ENCODE results near the gene KCP.

DNA sequence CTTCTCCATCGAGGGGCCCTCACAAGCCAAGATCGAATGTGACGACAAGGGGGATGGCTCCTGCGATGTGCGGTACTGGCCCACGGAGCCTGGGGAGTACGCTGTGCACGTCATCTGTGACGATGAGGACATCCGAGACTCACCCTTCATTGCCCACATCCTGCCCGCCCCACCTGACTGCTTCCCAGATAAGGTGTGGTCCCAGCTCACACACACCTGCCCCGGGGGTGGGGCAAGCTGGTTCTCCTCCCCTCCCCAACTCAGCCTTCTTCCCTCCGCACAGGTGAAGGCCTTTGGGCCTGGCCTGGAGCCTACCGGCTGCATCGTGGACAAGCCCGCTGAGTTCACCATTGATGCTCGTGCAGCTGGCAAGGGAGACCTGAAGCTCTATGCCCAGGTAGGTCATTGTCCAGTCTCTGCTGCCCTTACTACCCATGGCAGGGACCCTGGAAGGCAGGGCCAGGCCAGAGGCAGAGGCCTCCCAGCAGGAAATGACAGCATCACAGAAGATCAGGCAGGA, 69.3 kb downstream of the KCP start:
- TF ChIP-seq, protein P1, sequence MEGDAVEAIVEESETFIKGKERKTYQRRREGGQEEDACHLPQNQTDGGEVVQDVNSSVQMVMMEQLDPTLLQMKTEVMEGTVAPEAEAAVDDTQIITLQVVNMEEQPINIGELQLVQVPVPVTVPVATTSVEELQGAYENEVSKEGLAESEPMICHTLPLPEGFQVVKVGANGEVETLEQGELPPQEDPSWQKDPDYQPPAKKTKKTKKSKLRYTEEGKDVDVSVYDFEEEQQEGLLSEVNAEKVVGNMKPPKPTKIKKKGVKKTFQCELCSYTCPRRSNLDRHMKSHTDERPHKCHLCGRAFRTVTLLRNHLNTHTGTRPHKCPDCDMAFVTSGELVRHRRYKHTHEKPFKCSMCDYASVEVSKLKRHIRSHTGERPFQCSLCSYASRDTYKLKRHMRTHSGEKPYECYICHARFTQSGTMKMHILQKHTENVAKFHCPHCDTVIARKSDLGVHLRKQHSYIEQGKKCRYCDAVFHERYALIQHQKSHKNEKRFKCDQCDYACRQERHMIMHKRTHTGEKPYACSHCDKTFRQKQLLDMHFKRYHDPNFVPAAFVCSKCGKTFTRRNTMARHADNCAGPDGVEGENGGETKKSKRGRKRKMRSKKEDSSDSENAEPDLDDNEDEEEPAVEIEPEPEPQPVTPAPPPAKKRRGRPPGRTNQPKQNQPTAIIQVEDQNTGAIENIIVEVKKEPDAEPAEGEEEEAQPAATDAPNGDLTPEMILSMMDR (IDR thresholded peaks at IDR 0.05), result no peak
- TF ChIP-seq MXI1 (IDR thresholded peaks at IDR 0.05; ENCODE audit: low read depth, low read length), result no peak
- TF ChIP-seq, protein P2, sequence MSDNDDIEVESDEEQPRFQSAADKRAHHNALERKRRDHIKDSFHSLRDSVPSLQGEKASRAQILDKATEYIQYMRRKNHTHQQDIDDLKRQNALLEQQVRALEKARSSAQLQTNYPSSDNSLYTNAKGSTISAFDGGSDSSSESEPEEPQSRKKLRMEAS (IDR thresholded peaks at IDR 0.05; ENCODE audit: low read depth), result no peak
- TF ChIP-seq RCOR1 (IDR thresholded peaks at IDR 0.05; ENCODE audit: low read length), result no peak
- TF ChIP-seq TAF1 (IDR thresholded peaks at IDR 0.05; ENCODE audit: borderline replicate concordance, low read depth, low read length), result no peak
- no peak for TF ChIP-seq NFIC (IDR thresholded peaks at IDR 0.05; ENCODE audit: borderline replicate concordance)
- no peak for TF ChIP-seq SMC3 (IDR thresholded peaks at IDR 0.05; ENCODE audit: low read depth, low read length)

All from SK-N-SH (cell line).